ENCODE measurements around the gene IFNAR1.

The IFNAR1 gene

GRCh38 chr21:33300701-33301631 lies 23.8 kb upstream of the IFNAR1 start:
- no peaks in the 10 kb centered on the region for H3K27me3 ChIP-seq (ENCODE audit: insufficient read depth, low read length, poor library complexity, severe bottlenecking)
- H3K79me2 ChIP-seq (ENCODE audit: insufficient read depth, low read length): no peaks in the 10 kb centered on the region
- no peaks in the 10 kb centered on the region for H4K20me1 ChIP-seq (ENCODE audit: insufficient read depth, low read length, poor library complexity, severe bottlenecking)
- H3K4me1 ChIP-seq (ENCODE audit: insufficient read depth, low read length, poor library complexity, severe bottlenecking): peaks cover 71% of the 10 kb centered on the region
- peak overlapping the region; percentile 75 for H3K4me2 ChIP-seq (ENCODE audit: low read depth, low read length, poor library complexity, severe bottlenecking)
- no peaks in the 10 kb centered on the region for H3K9me2 ChIP-seq (replicated peaks; ENCODE audit: low read depth, low read length)
- peak overlapping the region; percentile 49 for H3K4me3 ChIP-seq (ENCODE audit: low read length, poor library complexity, severe bottlenecking)
- no peaks in the 10 kb centered on the region for H3K36me3 ChIP-seq (ENCODE audit: insufficient read depth, low read length)
- H3K9ac ChIP-seq (ENCODE audit: low read depth, low read length, poor library complexity, severe bottlenecking): peak overlapping the region; percentile 71
- H3F3A ChIP-seq (ENCODE audit: low read depth): peaks cover 14% of the 10 kb centered on the region
- H3K9me3 ChIP-seq (ENCODE audit: insufficient read depth, low read depth, low read length): no peaks in the 10 kb centered on the region
- H2AFZ ChIP-seq (ENCODE audit: low read length): no peak overlapping the region; the same call in 1 of the 2 replicates
- TF ChIP-seq CTCF (conservative IDR thresholded peaks at IDR 0.05; ENCODE audit: low read length) (no peak), EZH2phosphoT487 (IDR thresholded peaks at IDR 0.05; ENCODE audit: borderline replicate concordance) (no peak)

- no peak for TF ChIP-seq EZH2phosphoT487 (IDR thresholded peaks at IDR 0.05; ENCODE audit: borderline replicate concordance)
- no peak for TF ChIP-seq CTCF (conservative IDR thresholded peaks at IDR 0.05; ENCODE audit: low read length)
- H3K9me3 ChIP-seq (ENCODE audit: insufficient read depth, low read depth, low read length): no peaks in the 10 kb centered on the region
- H2AFZ ChIP-seq (ENCODE audit: low read length): no peak overlapping the region; the same call in 1 of the 2 replicates
- H4K20me1 ChIP-seq (ENCODE audit: insufficient read depth, low read length, poor library complexity, severe bottlenecking): no peaks in the 10 kb centered on the region
- peak overlapping the region; percentile 71 for H3K9ac ChIP-seq (ENCODE audit: low read depth, low read length, poor library complexity, severe bottlenecking)
- H3K4me2 ChIP-seq (ENCODE audit: low read depth, low read length, poor library complexity, severe bottlenecking): peak overlapping the region; percentile 75
- peaks cover 14% of the 10 kb centered on the region for H3F3A ChIP-seq (ENCODE audit: low read depth)
- peak overlapping the region; percentile 49 for H3K4me3 ChIP-seq (ENCODE audit: low read length, poor library complexity, severe bottlenecking)
- H3K4me1 ChIP-seq (ENCODE audit: insufficient read depth, low read length, poor library complexity, severe bottlenecking): peaks cover 73% of the 10 kb centered on the region
- H3K79me2 ChIP-seq (ENCODE audit: insufficient read depth, low read length): no peaks in the 10 kb centered on the region
- H3K36me3 ChIP-seq (ENCODE audit: insufficient read depth, low read length): no peaks in the 10 kb centered on the region
- no peaks in the 10 kb centered on the region for H3K9me2 ChIP-seq (replicated peaks; ENCODE audit: low read depth, low read length)
- no peaks in the 10 kb centered on the region for H3K27me3 ChIP-seq (ENCODE audit: insufficient read depth, low read length, poor library complexity, severe bottlenecking)
Observed at GRCh38 chr21:33301632-33302002, 23.2 kb upstream of the IFNAR1 start.

GRCh38 chr21:33302055-33302454 lies 22.7 kb upstream of the IFNAR1 start:
- peak overlapping the region; percentile 75 for H3K4me2 ChIP-seq (ENCODE audit: low read depth, low read length, poor library complexity, severe bottlenecking)
- no peaks in the 10 kb centered on the region for H3K36me3 ChIP-seq (ENCODE audit: insufficient read depth, low read length)
- H3K4me1 ChIP-seq (ENCODE audit: insufficient read depth, low read length, poor library complexity, severe bottlenecking): peaks cover 77% of the 10 kb centered on the region
- no peaks in the 10 kb centered on the region for H3K9me3 ChIP-seq (ENCODE audit: insufficient read depth, low read depth, low read length)
- H3F3A ChIP-seq (ENCODE audit: low read depth): peaks cover 14% of the 10 kb centered on the region
- TF ChIP-seq CTCF (conservative IDR thresholded peaks at IDR 0.05; ENCODE audit: low read length): no peak
- no peak for TF ChIP-seq EZH2phosphoT487 (IDR thresholded peaks at IDR 0.05; ENCODE audit: borderline replicate concordance)
- H4K20me1 ChIP-seq (ENCODE audit: insufficient read depth, low read length, poor library complexity, severe bottlenecking): no peaks in the 10 kb centered on the region
- no peaks in the 10 kb centered on the region for H3K27me3 ChIP-seq (ENCODE audit: insufficient read depth, low read length, poor library complexity, severe bottlenecking)
- H3K79me2 ChIP-seq (ENCODE audit: insufficient read depth, low read length): no peaks in the 10 kb centered on the region
- no peak overlapping the region for H2AFZ ChIP-seq (ENCODE audit: low read length)
- peak overlapping the region; percentile 49 for H3K4me3 ChIP-seq (ENCODE audit: low read length, poor library complexity, severe bottlenecking)
- no peaks in the 10 kb centered on the region for H3K9me2 ChIP-seq (replicated peaks; ENCODE audit: low read depth, low read length)
- peak overlapping the region; percentile 71 for H3K9ac ChIP-seq (ENCODE audit: low read depth, low read length, poor library complexity, severe bottlenecking)

All from Loucy (cell line).